ENCODE data around the gene CCL28. TPM values are rescaled to one million over a fixed set of nuclear protein-coding genes. Genes with fewer than 3 reads are reported as not detected.

CCL28 gene
- total and polyA plus RNA-seq, 9 of the 15 experiments (the other 6 are each of a cell fraction or from before 2014, with no cell fraction given), result not detected

- TF ChIP-seq PRDM10 (IDR thresholded peaks at IDR 0.05; ENCODE audit: partially characterized antibody) (no peak), ZNF212 (CRISPR knock-in tag; IDR thresholded peaks at IDR 0.05) (no peak), NFXL1 (CRISPR knock-in tag; IDR thresholded peaks at IDR 0.05) (no peak), ZNF217 (CRISPR knock-in tag; IDR thresholded peaks at IDR 0.05) (no peak), ZBTB11 (CRISPR knock-in tag; IDR thresholded peaks at IDR 0.05) (no peak), ILF3 (IDR thresholded peaks at IDR 0.05; ENCODE audit: borderline replicate concordance) (no peak), ZNF551 (CRISPR knock-in tag; IDR thresholded peaks at IDR 0.05) (no peak), ZBTB9 (CRISPR knock-in tag; IDR thresholded peaks at IDR 0.05) (no peak), ATF7 (IDR thresholded peaks at IDR 0.05) (no peak), BRF2 (IDR thresholded peaks at IDR 0.05; ENCODE audit: borderline replicate concordance, insufficient read depth, insufficient read length) (no peak), XRCC3 (IDR thresholded peaks at IDR 0.05) (no peak), NFRKB (IDR thresholded peaks at IDR 0.05; ENCODE audit: low read depth) (no peak), ZNF384 (IDR thresholded peaks at IDR 0.05; ENCODE audit: low read depth, low read length) (no peak), CREB1 (IDR thresholded peaks at IDR 0.05) (no peak), CREB1 (CRISPR knock-in tag; IDR thresholded peaks at IDR 0.05) (no peak), E4F1 (CRISPR knock-in tag; IDR thresholded peaks at IDR 0.05; ENCODE audit: borderline replicate concordance) (no peak), PTRF (tag; IDR thresholded peaks at IDR 0.05) (0 out of 2 replicates have a peak, but pooled peaks have one; percentile 31)
Observed at GRCh38 chr5:43358301-43358700, 53.9 kb downstream of the CCL28 start (continued).
